Gastroesophageal sphincter (tissue), 3 donors: ENCODE results near the gene GASK1A.

Source experiments
- CTCF ChIP-seq, 4 experiments: fragments of 200-600 bp in 2 of 4; fragments of 450-650 bp in 2 of 4; sonication (generic) in 1 of 4; IDR thresholded peaks; one replicate each; pipeline ENCODE4 v1.5.1; 2017 to 2019; ENCODE audit warnings: antibody characterized with exemption in 4 of 4, mild to moderate bottlenecking in 2 of 4, moderate library complexity in 2 of 4
- EP300 ChIP-seq: sonication (generic); formaldehyde crosslinking; IDR thresholded peaks from one replicate; pipeline ENCODE4 v1.6.1; 2017; ENCODE audit warnings: antibody characterized with exemption, mild to moderate bottlenecking
- POLR2A ChIP-seq, 2 donors: fragments of 450-650 bp; IDR thresholded peaks; one replicate each; pipeline ENCODE4 v1.6.1; 2017; ENCODE audit warnings: antibody characterized with exemption in 2 of 2, mild to moderate bottlenecking in 2 of 2, moderate library complexity in 1 of 2
- POLR2AphosphoS5 ChIP-seq: sonication (generic); formaldehyde crosslinking; IDR thresholded peaks from one replicate; pipeline ENCODE4 v1.6.1; 2017; ENCODE audit warnings: antibody characterized with exemption

- TF ChIP-seq EP300: no peak
- TF ChIP-seq CTCF (IDR thresholded peaks at IDR 0.05): no peak
- no peak for TF ChIP-seq POLR2A (IDR thresholded peaks at IDR 0.05)
- TF ChIP-seq POLR2AphosphoS5: no peak
Observed at GRCh38 chr3:43076857-43077256, 97.7 kb downstream of the GASK1A start.
